Loucy (cell line): ENCODE data around the gene PEG3.

ENCODE experiments used
- H2AFZ ChIP-seq: fragments of 200-600 bp; sonication (generic); 2 replicates; pipeline ENCODE4 v1.6.0; 2016; ENCODE audit warnings: antibody characterized with exemption, mild to moderate bottlenecking, low read length, moderate library complexity
- H3F3A ChIP-seq: fragments of 200-600 bp; 2 replicates; pipeline ENCODE4 v1.6.0; 2016; ENCODE audit warnings: antibody characterized with exemption, low read depth, mild to moderate bottlenecking
- H3K27me3 ChIP-seq: fragments of 200-600 bp; sonication (generic); 2 replicates; pipeline ENCODE4 v1.6.1; 2014; ENCODE audit warnings: low read length, mild to moderate bottlenecking; ENCODE audit not compliant: insufficient read depth, poor library complexity, severe bottlenecking
- H3K36me3 ChIP-seq: fragments of 200-600 bp; sonication (generic); 2 replicates; pipeline ENCODE4 v1.6.1; 2016; ENCODE audit warnings: low read length; ENCODE audit not compliant: insufficient read depth
- H3K4me1 ChIP-seq: fragments of 200-600 bp; sonication (generic); 2 replicates; pipeline ENCODE4 v1.5.1; 2014; ENCODE audit warnings: low read length, mild to moderate bottlenecking; ENCODE audit not compliant: insufficient read depth, poor library complexity, severe bottlenecking
- H3K4me2 ChIP-seq: fragments of 200-600 bp; sonication (generic); 2 replicates; pipeline ENCODE4 v1.6.0; 2014; ENCODE audit warnings: antibody characterized with exemption, low read length, low read depth, mild to moderate bottlenecking; ENCODE audit not compliant: poor library complexity, severe bottlenecking
- H3K4me3 ChIP-seq: fragments of 200-600 bp; sonication (generic); 2 replicates; pipeline ENCODE4 v1.5.1; 2014; ENCODE audit warnings: low read length, mild to moderate bottlenecking, mixed read lengths; ENCODE audit not compliant: poor library complexity, severe bottlenecking
- H3K79me2 ChIP-seq: fragments of 200-600 bp; sonication (generic); 2 replicates; pipeline ENCODE4 v1.6.1; 2014; ENCODE audit warnings: low read length; ENCODE audit not compliant: insufficient read depth
- H3K9ac ChIP-seq: fragments of 200-600 bp; sonication (generic); 2 replicates; pipeline ENCODE4 v1.6.0; 2014; ENCODE audit warnings: mild to moderate bottlenecking, low read depth, low read length, moderate library complexity; ENCODE audit not compliant: poor library complexity, severe bottlenecking
- H3K9me2 ChIP-seq: fragments of 200-600 bp; sonication (generic); replicated peaks from 2 replicates; pipeline ENCODE4 v1.6.1; 2016; ENCODE audit warnings: low read depth, low read length, mixed read lengths
- H3K9me3 ChIP-seq: fragments of 200-600 bp; sonication (generic); 2 replicates; pipeline ENCODE4 v1.6.1; 2014; ENCODE audit warnings: mild to moderate bottlenecking, antibody characterized with exemption, low read length, low read depth; ENCODE audit not compliant: insufficient read depth
- H4K20me1 ChIP-seq: fragments of 200-600 bp; sonication (generic); 2 replicates; pipeline ENCODE4 v1.6.0; 2014; ENCODE audit warnings: antibody characterized with exemption, low read length, mild to moderate bottlenecking; ENCODE audit not compliant: insufficient read depth, poor library complexity, severe bottlenecking
- CTCF ChIP-seq: fragments of 200-600 bp; sonication (generic); conservative IDR thresholded peaks from 2 replicates; pipeline ENCODE4 v1.5.1; 2014; ENCODE audit warnings: mild to moderate bottlenecking, antibody characterized with exemption, low read length
- EZH2phosphoT487 ChIP-seq: fragments of 200-600 bp; IDR thresholded peaks from 2 replicates; pipeline ENCODE4 v1.6.1; 2018; ENCODE audit warnings: antibody characterized with exemption, mild to moderate bottlenecking, moderate library complexity, borderline replicate concordance

The PEG3 gene

GRCh38 chr19:56874530-56874929 is 34.0 kb upstream of the PEG3 start:
- H3K9me3 ChIP-seq, result peaks cover 11% of the 10 kb centered on the region; the same call in 1 of the 2 replicates

GRCh38 chr19:56873493-56873892 is 33.0 kb upstream of the PEG3 start:
- H4K20me1 ChIP-seq, result no peaks in the 10 kb centered on the region
- H3K27me3 ChIP-seq, result no peaks in the 10 kb centered on the region
- H3K79me2 ChIP-seq, result no peaks in the 10 kb centered on the region
- H3K36me3 ChIP-seq, result no peaks in the 10 kb centered on the region
- H3K4me3 ChIP-seq, result no peak overlapping the region
- H3K4me2 ChIP-seq, result no peak overlapping the region
- no peaks in the 10 kb centered on the region for H3K9me2 ChIP-seq
- TF ChIP-seq EZH2phosphoT487, result no peak
- TF ChIP-seq CTCF, result no peak
- no peak overlapping the region for H3K9ac ChIP-seq
- H3K4me1 ChIP-seq, result no peaks in the 10 kb centered on the region
- peaks cover 15% of the 10 kb centered on the region; the same call in 1 of the 2 replicates for H3K9me3 ChIP-seq
- no peaks in the 10 kb centered on the region for H3F3A ChIP-seq
- no peak overlapping the region for H2AFZ ChIP-seq

More at GRCh38 chr19:56874530-56874929, 34.0 kb upstream of the PEG3 start:
- Histone ChIP-seq H2AFZ (no peak overlapping the region), H3K36me3 (no peaks in the 10 kb centered on the region), H3K9ac (no peak overlapping the region), H3K9me2 (no peaks in the 10 kb centered on the region), H3K79me2 (no peaks in the 10 kb centered on the region), H3K4me3 (no peak overlapping the region), H4K20me1 (no peaks in the 10 kb centered on the region), H3K4me2 (no peak overlapping the region), H3K4me1 (no peaks in the 10 kb centered on the region), H3F3A (no peaks in the 10 kb centered on the region), H3K27me3 (no peaks in the 10 kb centered on the region)
- no peak for TF ChIP-seq EZH2phosphoT487
- TF ChIP-seq CTCF, result no peak

- Histone ChIP-seq H3K36me3 (no peaks in the 10 kb centered on the region), H3K9me3 (peaks cover 12% of the 10 kb centered on the region; the same call in 1 of the 2 replicates), H4K20me1 (no peaks in the 10 kb centered on the region), H3K79me2 (no peaks in the 10 kb centered on the region), H3F3A (no peaks in the 10 kb centered on the region), H3K9ac (no peak overlapping the region), H3K4me2 (no peak overlapping the region), H3K4me1 (no peaks in the 10 kb centered on the region), H3K4me3 (no peak overlapping the region), H3K27me3 (no peaks in the 10 kb centered on the region), H2AFZ (no peak overlapping the region), H3K9me2 (no peaks in the 10 kb centered on the region)
- no peak for TF ChIP-seq EZH2phosphoT487
- TF ChIP-seq CTCF, result no peak
Measured at GRCh38 chr19:56869886-56870285, 29.4 kb upstream of the PEG3 start.
